Ovary (tissue), 3 donors: ENCODE measurements around the gene RAC2.

Experiments
- EP300 ChIP-seq: sonication (generic); formaldehyde crosslinking; IDR thresholded peaks from one replicate; pipeline ENCODE4 v1.6.1; 2017; ENCODE audit warnings: antibody characterized with exemption
- POLR2A ChIP-seq: fragments of 450-650 bp; IDR thresholded peaks from one replicate; pipeline ENCODE4 v1.6.1; 2017; ENCODE audit warnings: antibody characterized with exemption, mild to moderate bottlenecking, moderate library complexity
- TF ChIP-seq, protein P1 (sequence below), 3 donors: fragments of 450-650 bp in 2 of 3; fragments of 200-600 bp in 1 of 3; IDR thresholded peaks; one replicate each; pipeline versions ENCODE4 v1.5.1 to v1.8.0; 2016 to 2022; ENCODE audit warnings: antibody characterized with exemption in 3 of 3, mild to moderate bottlenecking in 1 of 3
- donor health status: DM: no; HTN: no; CAD: no.

- no peak for TF ChIP-seq POLR2A
- TF ChIP-seq, protein P1, sequence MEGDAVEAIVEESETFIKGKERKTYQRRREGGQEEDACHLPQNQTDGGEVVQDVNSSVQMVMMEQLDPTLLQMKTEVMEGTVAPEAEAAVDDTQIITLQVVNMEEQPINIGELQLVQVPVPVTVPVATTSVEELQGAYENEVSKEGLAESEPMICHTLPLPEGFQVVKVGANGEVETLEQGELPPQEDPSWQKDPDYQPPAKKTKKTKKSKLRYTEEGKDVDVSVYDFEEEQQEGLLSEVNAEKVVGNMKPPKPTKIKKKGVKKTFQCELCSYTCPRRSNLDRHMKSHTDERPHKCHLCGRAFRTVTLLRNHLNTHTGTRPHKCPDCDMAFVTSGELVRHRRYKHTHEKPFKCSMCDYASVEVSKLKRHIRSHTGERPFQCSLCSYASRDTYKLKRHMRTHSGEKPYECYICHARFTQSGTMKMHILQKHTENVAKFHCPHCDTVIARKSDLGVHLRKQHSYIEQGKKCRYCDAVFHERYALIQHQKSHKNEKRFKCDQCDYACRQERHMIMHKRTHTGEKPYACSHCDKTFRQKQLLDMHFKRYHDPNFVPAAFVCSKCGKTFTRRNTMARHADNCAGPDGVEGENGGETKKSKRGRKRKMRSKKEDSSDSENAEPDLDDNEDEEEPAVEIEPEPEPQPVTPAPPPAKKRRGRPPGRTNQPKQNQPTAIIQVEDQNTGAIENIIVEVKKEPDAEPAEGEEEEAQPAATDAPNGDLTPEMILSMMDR (IDR thresholded peaks at IDR 0.05), result no peak
- TF ChIP-seq EP300, result no peak
Observed at GRCh38 chr22:37285937-37286336, 41.9 kb upstream of the RAC2 start.
